ENCODE results near the gene USP2.

The USP2 gene

GRCh38 chr11:119335655-119336543 lies 45.6 kb downstream of the USP2 start:
- peaks cover 30% of the 10 kb centered on the region for H3K79me1 ChIP-seq (replicated peaks; ENCODE audit: low read length, poor library complexity, severe bottlenecking)
- H4K91ac ChIP-seq (ENCODE audit: low read length) = peak overlapping the region; percentile 64
- H3K9me3 ChIP-seq (ENCODE audit: control insufficient read depth, low read length) = no peaks in the 10 kb centered on the region
- no peak overlapping the region for H2AK5ac ChIP-seq (ENCODE audit: low read length, severe bottlenecking)
- no peak overlapping the region for H4K8ac ChIP-seq (ENCODE audit: low read length)
- no peak overlapping the region for H2AFZ ChIP-seq (ENCODE audit: low read depth, low read length)
- H3K4ac ChIP-seq (ENCODE audit: low read depth in 1 of 2, low read length in 2 of 2) = no peak overlapping the region
- H3K27me3 ChIP-seq (ENCODE audit: control insufficient read depth in 1 of 2, insufficient read depth in 1 of 2, low read length in 2 of 2) = peaks cover 0 to 16% of the 10 kb centered on the region in 2 experiments
- H3K18ac ChIP-seq (ENCODE audit: low read depth in 1 of 2, low read length in 2 of 2) = no peak overlapping the region
- no peak overlapping the region for H2BK5ac ChIP-seq (ENCODE audit: low read depth, low read length, poor library complexity, severe bottlenecking)
- 95% methylated on average over 30 of the region's 30 CpGs for WGBS
- no peak overlapping the region for H3K27ac ChIP-seq (ENCODE audit: low read length, poor library complexity, severe bottlenecking)
- H3K4me1 ChIP-seq (ENCODE audit: control insufficient read depth, insufficient read depth, low read depth, low read length) = peaks cover 39% of the 10 kb centered on the region
- H3K23ac ChIP-seq (ENCODE audit: low read length in 2 of 2) = no peak overlapping the region
- DNase-seq = no peak
- H3K14ac ChIP-seq (ENCODE audit: low read length in 2 of 2) = no peak overlapping the region
- peak overlapping the region in 1 of 2 experiments; percentile 94 for H3K4me3 ChIP-seq (ENCODE audit: insufficient read depth in 1 of 2, low read depth in 1 of 2, low read length in 2 of 2)
- peaks cover 15 to 17% of the 10 kb centered on the region in 2 experiments for H3K36me3 ChIP-seq (ENCODE audit: control insufficient read depth in 1 of 2, insufficient read depth in 2 of 2, low read depth in 1 of 2, low read length in 2 of 2)
- no peak overlapping the region for H2BK15ac ChIP-seq (ENCODE audit: low read depth, poor library complexity, severe bottlenecking)
- peak overlapping the region; percentile 93 for H3K9ac ChIP-seq (ENCODE audit: low read length)
- no peak overlapping the region for H2BK120ac ChIP-seq (ENCODE audit: low read depth, low read length)
- no peak overlapping the region for H3K4me2 ChIP-seq (ENCODE audit: low read length, poor library complexity, severe bottlenecking)
- no peak overlapping the region for H2BK12ac ChIP-seq (ENCODE audit: low read length in 2 of 2)

DNA sequence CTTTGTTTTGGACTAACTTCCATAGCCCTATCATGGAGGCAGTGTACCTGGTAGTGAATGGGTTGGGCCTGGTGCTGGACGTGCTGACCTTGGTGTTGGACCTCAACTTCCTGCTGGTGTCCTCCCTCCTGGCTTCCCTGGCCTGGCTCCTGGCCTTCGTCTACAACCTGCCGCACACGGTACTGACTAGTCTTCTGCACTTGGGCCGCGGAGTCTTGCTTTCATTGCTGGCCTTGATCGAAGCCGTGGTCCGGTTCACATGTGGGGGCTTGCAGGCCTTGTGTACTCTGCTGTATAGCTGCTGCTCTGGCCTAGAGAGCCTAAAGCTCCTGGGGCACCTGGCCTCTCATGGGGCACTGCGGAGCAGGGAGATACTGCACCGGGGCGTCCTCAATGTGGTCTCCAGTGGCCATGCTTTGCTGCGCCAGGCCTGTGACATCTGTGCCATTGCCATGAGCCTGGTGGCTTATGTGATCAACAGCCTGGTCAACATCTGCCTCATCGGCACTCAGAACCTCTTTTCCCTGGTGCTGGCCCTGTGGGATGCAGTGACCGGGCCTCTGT lies 46.3 kb downstream of the USP2 start:
- 82% methylated on average over 15 of the region's 15 CpGs for WGBS
- Histone ChIP-seq H3K4me3 (ENCODE audit: insufficient read depth in 1 of 2, low read depth in 1 of 2, low read length in 2 of 2) (peak overlapping the region; percentile 30 to 94), H4K91ac (ENCODE audit: low read length) (no peak overlapping the region), H3K4me2 (ENCODE audit: low read length, poor library complexity, severe bottlenecking) (peak overlapping the region; percentile 69), H4K8ac (ENCODE audit: low read length) (no peak overlapping the region), H2BK15ac (ENCODE audit: low read depth, poor library complexity, severe bottlenecking) (no peak overlapping the region), H3K4me1 (ENCODE audit: control insufficient read depth, insufficient read depth, low read depth, low read length) (peaks cover 34% of the 10 kb centered on the region), H3K9me3 (ENCODE audit: control insufficient read depth, low read length) (no peaks in the 10 kb centered on the region), H2BK120ac (ENCODE audit: low read depth, low read length) (no peak overlapping the region), H3K9ac (ENCODE audit: low read length) (peak overlapping the region; percentile 93), H3K36me3 (ENCODE audit: control insufficient read depth in 1 of 2, insufficient read depth in 2 of 2, low read depth in 1 of 2, low read length in 2 of 2) (peaks cover 15 to 17% of the 10 kb centered on the region in 2 experiments), H2BK5ac (ENCODE audit: low read depth, low read length, poor library complexity, severe bottlenecking) (no peak overlapping the region), H3K27me3 (ENCODE audit: control insufficient read depth in 1 of 2, insufficient read depth in 1 of 2, low read length in 2 of 2) (peaks cover 0 to 15% of the 10 kb centered on the region in 2 experiments), H2BK12ac (ENCODE audit: low read length in 2 of 2) (peak overlapping the region in 1 of 2 experiments; percentile 12), H3K79me1 (replicated peaks; ENCODE audit: low read length, poor library complexity, severe bottlenecking) (peaks cover 30% of the 10 kb centered on the region), H3K18ac (ENCODE audit: low read depth in 1 of 2, low read length in 2 of 2) (no peak overlapping the region), H3K23ac (ENCODE audit: low read length in 2 of 2) (no peak overlapping the region), H3K27ac (ENCODE audit: low read length, poor library complexity, severe bottlenecking) (no peak overlapping the region), H2AK5ac (ENCODE audit: low read length, severe bottlenecking) (no peak overlapping the region), H3K14ac (ENCODE audit: low read length in 2 of 2) (no peak overlapping the region), H3K4ac (ENCODE audit: low read depth in 1 of 2, low read length in 2 of 2) (no peak overlapping the region), H2AFZ (ENCODE audit: low read depth, low read length) (no peak overlapping the region)
- no peak for DNase-seq

GRCh38 chr11:119334174-119334930 lies 47.1 kb downstream of the USP2 start, which contains the start of gene RNF26:
TSS of gene RNF26 (plus strand) at chr11:119334527. CDS start at chr11:119335123, 596 bp downstream.
- Histone ChIP-seq H4K8ac (ENCODE audit: low read length) (peak within 1 kb of the TSS; percentile 90), H3K4ac (ENCODE audit: low read depth in 1 of 2, low read length in 2 of 2) (no peak within 1 kb of the TSS), H3K9ac (ENCODE audit: low read length) (peak within 1 kb of the TSS; percentile 93), H2BK120ac (ENCODE audit: low read depth, low read length) (no peak within 1 kb of the TSS), H3K14ac (ENCODE audit: low read length in 2 of 2) (peak within 1 kb of the TSS in 1 of 2 experiments; percentile 50), H3K23ac (ENCODE audit: low read length in 2 of 2) (peak within 1 kb of the TSS in 1 of 2 experiments; percentile 78), H3K4me3 (ENCODE audit: insufficient read depth in 1 of 2, low read depth in 1 of 2, low read length in 2 of 2) (peak within 1 kb of the TSS; percentile 83 to 94), H2AK5ac (ENCODE audit: low read length, severe bottlenecking) (no peak within 1 kb of the TSS), H3K9me3 (ENCODE audit: control insufficient read depth, low read length) (no peaks in the 10 kb centered on the region), H2BK5ac (ENCODE audit: low read depth, low read length, poor library complexity, severe bottlenecking) (no peak within 1 kb of the TSS), H3K79me1 (replicated peaks; ENCODE audit: low read length, poor library complexity, severe bottlenecking) (peaks cover 30% of the 10 kb centered on the region), H4K91ac (ENCODE audit: low read length) (peak within 1 kb of the TSS; percentile 54), H3K4me2 (ENCODE audit: low read length, poor library complexity, severe bottlenecking) (peak within 1 kb of the TSS; percentile 84), H3K36me3 (ENCODE audit: control insufficient read depth in 1 of 2, insufficient read depth in 2 of 2, low read depth in 1 of 2, low read length in 2 of 2) (peaks cover 15 to 17% of the 10 kb centered on the region in 2 experiments), H3K27me3 (ENCODE audit: control insufficient read depth in 1 of 2, insufficient read depth in 1 of 2, low read length in 2 of 2) (peaks cover 5 to 13% of the 10 kb centered on the region in 2 experiments), H2AFZ (ENCODE audit: low read depth, low read length) (no peak within 1 kb of the TSS), H2BK12ac (ENCODE audit: low read length in 2 of 2) (peak within 1 kb of the TSS in 1 of 2 experiments; percentile 12), H3K27ac (ENCODE audit: low read length, poor library complexity, severe bottlenecking) (no peak within 1 kb of the TSS), H2BK15ac (ENCODE audit: low read depth, poor library complexity, severe bottlenecking) (no peak within 1 kb of the TSS), H3K4me1 (ENCODE audit: control insufficient read depth, insufficient read depth, low read depth, low read length) (peaks cover 26% of the 10 kb centered on the region), H3K18ac (ENCODE audit: low read depth in 1 of 2, low read length in 2 of 2) (peak within 1 kb of the TSS; percentile 59 to 61)
- peak; percentile 99 for DNase-seq
- under 1% methylated on average over 52 of the region's 54 CpGs for WGBS
